T follicular helper cell (primary cell): ENCODE results near the gene HNRNPM.
"Not testable (repeated sequence)": the region's sequence is repeated elsewhere in the genome, so short reads cannot be mapped to it uniquely, and the experiment has no call there.

Experiments used
- DNase-seq: peaks from one replicate; pipeline ENCODE4 v3.0.0-alpha.2; 2020; ENCODE audit warnings: low read depth
- total RNA-seq, 2 experiments: gene quantifications; one replicate each; lab custom pipeline; 2026; lab: John Stamatoyannopoulos, UW

HNRNPM gene
- 204 to 300 reads per million in 2 experiments for total RNA-seq

GRCh38 chr19:8444677-8445487 lies at the start of gene HNRNPM:
Gene HNRNPM (plus strand): TSS chr19:8444975. CDS start chr19:8444999, 24 bp downstream.
- peak; percentile 100 for DNase-seq

DNA sequence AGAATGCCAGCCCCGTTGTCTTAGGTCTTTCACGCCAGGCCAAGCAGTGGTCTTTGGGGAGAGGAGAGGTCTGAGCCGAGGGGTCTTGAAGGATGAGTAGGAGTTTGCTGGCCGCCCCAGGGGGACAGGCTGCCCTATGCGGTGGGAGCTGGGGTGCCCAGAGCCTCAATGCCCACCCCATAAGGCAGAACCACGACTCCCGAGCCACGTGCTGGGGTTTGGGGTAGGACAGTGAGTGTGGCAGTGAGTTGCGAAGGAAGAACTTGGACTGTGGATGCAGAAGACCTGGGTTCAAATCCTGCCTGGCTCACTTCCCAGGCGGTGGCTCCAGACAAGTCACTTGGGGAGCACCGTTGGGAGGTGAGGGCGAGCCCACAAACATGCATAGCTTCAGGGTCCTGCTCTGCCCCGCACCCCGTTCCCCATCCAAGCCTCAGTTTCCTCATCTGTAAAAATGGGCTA lies 49.1 kb upstream of the HNRNPM start:
- DNase-seq: no peak

DNA sequence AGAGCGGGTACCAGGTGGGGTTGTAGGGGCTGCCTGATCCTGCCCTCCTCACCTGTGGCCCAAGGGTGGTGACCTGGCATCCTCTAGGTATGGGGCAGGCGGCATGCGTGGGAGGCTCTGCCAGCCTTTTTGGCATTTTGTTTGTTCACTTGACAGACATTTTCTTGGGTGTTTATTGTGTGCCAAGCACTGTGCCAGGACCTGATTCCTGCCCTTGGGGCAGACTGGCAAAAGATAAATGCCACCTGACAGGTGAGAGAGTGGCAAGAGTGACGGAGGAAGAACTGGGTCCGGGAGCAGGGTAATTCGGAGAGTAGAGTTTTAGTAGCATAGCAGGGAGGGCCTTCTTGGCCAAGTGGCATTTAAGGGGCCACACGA lies 48.6 kb upstream of the HNRNPM start:
- no peak for DNase-seq

DNA sequence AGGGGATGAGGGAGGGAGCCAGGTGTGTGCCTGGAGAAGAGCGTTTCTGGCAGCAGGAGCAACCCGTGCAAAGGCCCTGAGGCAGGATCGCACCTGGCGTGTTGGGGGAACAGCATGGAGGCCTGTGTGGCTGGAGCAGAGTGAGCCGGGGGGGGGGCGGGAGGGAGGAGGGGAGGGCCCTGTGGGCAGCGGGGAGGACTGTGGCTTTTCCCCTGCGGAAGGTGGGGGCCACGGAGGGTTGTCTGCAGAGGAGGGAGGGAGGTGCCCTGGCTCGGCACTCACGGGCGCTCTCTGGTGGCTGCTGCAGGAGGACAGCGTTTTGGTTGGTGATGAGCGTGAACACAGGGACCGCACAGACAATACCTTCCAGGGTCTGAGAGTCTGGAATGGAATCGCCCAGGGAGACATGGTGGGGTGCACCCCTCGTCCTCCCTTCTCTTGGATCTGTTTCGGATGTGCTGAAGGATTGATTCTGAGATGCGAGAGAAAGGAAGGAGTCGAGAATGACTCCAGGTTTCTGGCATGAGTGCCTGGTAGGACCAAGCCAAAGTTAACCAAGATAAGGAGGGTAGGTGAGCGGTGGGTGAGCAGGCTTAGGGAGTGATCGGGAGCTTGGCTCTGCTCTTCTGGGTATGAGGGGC lies 48.1 kb upstream of the HNRNPM start:
- DNase-seq: peak; percentile 56

DNA sequence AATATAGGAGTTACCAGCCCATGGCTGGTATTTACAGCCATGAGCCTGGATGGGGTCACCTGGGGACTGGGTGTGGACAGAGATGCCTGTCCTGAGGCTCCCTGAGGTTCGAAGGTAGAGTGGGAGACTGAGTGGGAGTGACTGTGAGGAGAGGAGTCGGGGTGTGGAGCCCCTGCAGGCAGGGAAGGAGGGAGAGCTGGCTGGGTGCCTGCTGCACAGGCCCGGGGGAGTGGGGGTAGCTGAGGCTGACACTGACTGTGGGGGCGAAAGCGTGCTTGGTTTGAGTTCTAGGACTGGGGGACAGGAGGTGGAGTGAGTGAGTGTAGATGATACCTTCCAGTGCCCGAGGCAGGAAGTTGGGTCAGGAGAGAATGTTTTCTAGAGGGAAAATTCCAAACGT lies 47.5 kb upstream of the HNRNPM start:
- DNase-seq: no peak

DNA sequence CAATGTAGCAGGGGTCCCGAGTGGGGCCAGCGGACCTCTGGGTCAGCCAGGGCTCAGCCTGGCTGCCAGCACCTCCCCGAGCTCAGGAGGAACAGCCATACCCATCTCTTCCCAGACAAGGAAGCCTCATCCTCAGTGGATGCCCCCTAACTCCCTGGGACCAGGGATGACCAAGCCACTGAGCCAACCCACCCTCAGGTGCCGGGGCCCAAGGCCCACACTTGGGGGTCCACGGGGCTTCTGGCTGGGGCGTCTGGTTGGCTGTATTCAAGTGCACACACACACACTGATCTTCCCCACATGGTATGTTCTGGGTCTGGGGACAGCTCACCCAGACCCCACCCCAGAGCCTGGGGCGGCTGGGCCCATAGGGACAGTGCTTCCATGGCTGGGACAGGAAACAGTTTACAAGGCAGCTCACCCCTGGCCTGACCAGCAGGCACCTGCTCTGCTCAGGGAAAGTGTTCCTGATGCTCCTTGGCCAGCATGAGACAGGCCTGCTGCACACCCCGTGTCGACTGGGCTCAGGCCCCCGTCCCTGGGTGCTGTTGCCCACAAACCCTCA lies 46.9 kb upstream of the HNRNPM start:
- no peak for DNase-seq

GRCh38 chr19:8398311-8398771 lies 46.4 kb upstream of the HNRNPM start:
- no peak for DNase-seq

DNA sequence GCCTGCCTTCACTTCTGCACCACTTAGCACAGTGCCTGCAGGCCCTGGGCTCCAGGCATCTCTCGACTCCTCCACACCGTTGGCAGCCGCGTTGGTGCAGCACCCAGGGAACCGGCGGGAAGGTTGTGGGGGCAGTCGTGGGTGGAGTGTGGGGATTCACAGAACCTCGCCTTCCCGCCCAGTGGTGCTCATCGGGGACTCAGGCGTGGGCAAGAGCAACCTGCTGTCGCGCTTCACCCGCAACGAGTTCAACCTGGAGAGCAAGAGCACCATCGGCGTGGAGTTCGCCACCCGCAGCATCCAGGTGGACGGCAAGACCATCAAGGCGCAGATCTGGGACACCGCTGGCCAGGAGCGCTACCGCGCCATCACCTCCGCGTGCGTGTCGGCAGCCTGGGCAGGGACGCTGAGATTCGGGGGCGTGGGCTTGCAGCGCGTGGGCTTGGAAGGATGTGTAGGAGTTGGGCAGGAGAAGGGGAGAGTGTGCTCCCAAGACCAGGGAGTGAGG lies 45.0 kb upstream of the HNRNPM start:
- no peak for DNase-seq

DNA sequence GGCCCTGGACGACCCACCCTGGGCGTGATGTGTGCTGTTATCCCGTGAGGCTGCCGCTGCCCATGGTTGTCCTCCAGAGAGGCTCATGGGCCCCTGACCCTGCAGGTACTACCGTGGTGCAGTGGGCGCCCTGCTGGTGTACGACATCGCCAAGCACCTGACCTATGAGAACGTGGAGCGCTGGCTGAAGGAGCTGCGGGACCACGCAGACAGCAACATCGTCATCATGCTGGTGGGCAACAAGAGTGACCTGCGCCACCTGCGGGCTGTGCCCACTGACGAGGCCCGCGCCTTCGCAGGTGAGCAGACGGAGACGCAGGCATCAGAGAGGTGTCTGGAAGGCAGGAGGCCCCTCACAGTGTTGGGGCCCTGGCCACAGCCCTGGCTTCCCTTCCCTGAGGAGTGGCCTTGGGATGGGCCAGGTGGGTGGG lies 42.8 kb upstream of the HNRNPM start:
- DNase-seq: no peak

DNA sequence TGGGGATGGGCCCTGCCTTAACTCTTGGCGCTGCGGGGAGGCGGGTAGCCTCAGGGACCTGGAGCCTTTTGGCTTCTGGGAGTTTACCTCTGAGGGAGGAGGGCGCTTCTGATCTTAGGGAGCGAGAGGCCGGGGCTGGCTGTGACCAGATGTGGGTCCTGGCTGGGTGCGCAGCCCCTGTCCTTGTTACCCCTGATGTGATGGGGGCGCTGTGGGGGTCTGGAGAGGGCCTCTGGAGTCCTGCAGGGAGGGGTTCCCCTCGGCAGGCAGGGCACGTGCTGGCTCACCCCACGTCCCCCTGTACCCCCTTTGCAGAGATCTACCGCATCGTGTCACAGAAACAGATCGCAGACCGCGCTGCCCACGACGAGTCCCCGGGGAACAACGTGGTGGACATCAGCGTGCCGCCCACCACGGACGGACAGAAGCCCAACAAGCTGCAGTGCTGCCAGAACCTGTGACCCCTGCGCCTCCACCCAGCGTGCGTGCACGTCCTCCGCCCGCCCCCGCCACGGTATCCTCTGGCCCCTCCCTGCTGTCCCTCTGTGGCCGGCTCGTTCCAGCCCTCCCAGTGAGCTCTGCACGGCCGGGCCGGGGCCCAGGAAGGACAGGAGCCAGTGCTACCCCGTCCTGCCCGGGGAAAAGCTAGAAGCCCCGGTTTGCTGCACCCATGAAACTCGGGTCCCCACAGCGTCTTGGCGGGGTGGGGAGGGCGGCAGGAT lies 41.5 kb upstream of the HNRNPM start:
- DNase-seq: no peak

- DNase-seq: no peak
Measured at GRCh38 chr19:8403820-8404109, 41.0 kb upstream of the HNRNPM start.

DNA sequence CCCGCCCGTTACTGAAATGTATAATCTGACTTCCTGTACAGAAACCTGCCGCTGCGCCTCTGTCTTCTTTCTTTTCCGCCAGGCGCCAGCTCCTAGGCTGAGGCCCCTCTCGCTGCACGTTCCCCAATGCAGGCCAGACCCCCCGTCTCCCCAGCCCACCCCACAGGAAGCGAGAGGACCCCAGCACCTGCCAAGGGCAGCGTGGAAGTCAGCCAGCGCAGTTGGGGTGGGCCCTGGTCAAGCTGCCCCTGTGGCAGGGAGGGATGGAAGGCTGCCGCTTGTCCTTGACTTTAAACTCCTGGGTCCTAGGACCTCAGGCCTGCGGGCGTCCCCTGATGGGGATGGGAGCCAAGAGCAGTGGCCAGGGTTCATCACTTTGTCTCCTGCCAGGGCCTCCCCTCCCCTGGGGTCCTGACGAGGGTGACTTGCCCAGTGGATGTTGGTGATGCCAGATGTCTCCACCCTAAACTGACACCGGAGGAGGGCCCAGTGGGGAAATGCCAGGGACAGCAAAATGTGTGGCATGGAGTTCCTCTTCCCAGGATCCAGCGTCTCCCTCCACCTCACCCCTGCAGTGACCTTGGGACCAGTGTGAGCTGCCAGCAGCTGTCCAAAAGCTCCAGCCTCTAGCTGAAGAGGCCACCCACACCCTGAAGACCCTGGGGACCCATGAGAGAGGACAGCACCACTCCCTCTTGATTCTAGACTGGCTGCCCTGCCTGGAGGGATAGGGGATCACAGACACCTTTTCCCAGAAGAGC lies 40.2 kb upstream of the HNRNPM start:
- no peak for DNase-seq

DNA sequence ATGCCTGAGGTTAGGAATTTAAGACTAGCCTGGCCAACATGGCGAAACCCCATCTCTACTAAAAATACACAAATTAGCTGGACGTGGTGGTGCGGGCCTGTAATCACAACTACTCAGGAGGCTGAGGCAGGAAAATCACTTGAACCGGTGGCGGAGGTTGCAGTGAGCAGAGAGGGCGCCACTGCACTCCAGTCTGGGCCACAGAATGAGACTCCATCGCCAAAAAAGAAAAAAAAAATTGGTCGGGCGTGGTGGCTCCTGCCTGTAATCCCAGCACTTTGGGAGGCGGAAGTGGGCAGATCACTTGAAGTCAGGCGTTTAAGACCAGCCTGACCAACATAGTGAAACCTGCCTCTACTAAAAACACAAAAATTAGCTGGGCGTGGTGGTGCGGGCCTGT lies 34.1 kb upstream of the HNRNPM start:
- DNase-seq: not testable (repeated sequence)

- peak; percentile 93 for DNase-seq
Measured at GRCh38 chr19:8412783-8413628, 31.8 kb upstream of the HNRNPM start, which contains the start of gene MARCHF2. Gene MARCHF2 (plus strand): TSS chr19:8413305. CDS start chr19:8421841, 8,536 bp downstream.

GRCh38 chr19:8413629-8413995 lies 31.2 kb upstream of the HNRNPM start:
- DNase-seq: no peak

DNA sequence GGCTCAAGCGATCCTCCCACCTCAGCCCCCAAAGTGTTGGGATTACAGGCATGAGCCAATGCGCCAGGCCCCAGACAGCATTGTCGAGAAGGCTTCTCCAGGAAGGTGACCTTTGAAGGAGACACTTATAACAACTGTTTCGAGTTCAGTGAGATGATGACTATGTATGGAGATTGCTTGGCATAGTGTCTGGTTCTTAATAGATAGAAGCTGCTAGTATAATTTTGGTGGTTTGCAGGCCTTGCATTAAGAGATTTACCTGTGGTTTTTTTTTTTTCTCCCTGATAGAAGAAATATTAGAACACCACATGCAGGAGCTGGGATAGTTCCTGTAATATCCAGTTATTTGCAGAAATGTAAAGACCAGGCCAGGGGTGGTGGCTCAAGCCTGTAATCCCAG lies 28.0 kb upstream of the HNRNPM start:
- DNase-seq: no peak

GRCh38 chr19:8421484-8422461 lies 23.0 kb upstream of the HNRNPM start:
- no peak for DNase-seq

DNA sequence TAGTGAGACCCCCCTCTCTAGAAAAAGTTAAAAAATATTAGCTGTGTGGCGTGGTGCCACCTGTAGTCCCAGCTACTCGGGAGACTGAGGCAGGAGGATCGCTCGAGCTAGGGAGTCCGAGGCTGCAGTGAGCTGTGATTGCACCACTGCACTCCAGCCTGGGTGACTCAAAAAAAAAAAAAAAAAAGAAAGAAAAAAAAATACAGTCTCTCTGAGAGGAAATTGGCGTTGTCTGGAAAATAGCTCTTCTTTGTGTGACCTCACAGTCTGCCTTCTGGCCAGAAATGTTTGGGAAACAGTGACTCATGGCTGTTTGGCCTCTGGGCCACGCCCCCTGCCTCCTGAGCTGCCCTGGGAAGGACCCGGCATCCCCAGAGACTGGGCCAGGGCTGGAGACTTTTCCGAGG lies 21.0 kb upstream of the HNRNPM start:
- DNase-seq: no peak

DNA sequence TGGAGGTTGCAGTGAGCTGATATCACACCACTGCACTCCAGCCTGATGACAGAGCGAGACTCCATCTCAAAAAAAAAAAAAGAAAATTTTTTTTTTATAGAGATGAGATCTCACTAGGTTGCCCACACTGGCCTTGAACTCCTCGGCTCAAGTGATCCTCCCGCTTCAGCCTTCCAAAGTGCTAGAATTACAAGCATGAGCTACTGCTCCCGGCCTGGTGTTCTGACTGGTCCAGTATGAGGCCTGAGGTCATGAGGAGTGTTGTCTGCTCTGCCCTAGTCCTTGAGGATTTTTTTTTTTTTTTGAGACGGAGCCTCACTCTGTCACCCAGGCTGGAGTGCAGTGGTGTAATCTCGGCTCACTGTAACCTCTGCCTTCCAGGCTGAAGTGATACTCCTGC lies 19.4 kb upstream of the HNRNPM start:
- DNase-seq: not testable (repeated sequence)
